ELF-1 (cell line): ENCODE results near the gene COL19A1.
"Not testable (repeated sequence)": the region's sequence is repeated elsewhere in the genome, so short reads cannot be mapped to it uniquely, and the experiment has no call there.

Experiments
- DNase-seq: peaks from one replicate; pipeline ENCODE4 v3.0.0-alpha.2; 2016; ENCODE audit warnings: low read depth, low spot score

COL19A1 gene

DNA sequence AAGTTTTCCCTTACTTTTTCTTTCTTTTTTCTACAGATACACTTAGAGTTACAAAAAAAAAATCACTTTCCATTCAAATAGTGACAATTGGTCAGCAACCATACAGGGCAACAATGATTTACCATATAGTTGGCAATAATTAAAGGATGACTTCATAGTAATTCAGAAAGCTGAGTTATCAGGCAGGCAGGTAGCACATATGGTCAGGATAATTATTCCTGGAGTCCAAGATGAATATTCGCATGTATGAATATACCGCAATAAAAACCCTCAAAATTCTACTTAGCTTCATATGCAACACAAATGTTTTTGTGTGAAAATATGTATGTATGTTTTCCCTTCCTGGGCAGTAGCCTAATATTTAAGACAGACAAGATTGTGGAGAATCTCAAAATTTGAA is 34.5 kb downstream of the COL19A1 start:
- no peak for DNase-seq

DNA sequence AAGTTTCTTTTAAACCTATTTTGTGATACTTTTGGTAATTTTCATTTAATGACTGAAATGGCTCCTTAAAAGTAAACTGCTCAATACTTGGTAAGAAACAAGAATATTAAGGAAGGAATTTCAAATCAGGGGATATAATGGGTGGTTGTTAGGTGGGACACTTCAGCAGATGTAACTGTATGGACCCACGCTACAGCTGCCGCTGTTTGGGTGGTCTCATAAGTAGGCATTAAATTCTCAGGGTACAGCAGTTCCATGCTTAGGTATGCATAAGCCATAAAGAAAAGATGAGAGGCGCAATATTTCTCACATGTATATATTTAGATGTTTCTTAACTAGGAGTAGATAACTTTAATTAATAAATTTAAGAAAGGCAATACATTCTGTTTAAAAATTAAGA is 35.0 kb downstream of the COL19A1 start:
- no peak for DNase-seq

DNA sequence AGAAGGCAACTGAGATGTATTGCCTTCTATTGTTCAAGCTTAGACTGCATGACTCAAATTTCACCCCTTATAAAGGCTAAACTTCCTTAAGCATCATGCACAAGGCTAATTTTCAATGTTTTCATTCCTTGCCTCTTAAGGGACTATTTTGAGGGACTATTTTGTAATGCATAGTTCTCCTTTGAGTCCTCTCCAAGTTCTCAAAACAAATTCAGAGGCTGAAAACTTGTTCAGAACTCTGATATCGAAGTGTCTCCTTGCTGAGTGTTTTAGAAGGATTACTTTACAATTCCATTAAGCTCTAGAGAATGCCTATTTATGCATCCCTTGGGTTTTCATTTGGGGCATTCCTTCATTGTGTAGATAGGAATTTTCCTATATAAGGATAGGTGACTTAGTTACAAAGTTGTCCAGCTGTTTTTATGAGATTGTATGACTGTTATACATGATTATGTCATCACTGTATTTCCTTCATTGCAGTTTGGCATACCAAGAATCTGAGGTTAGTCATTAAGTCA is 41.7 kb downstream of the COL19A1 start:
- no peak for DNase-seq

DNA sequence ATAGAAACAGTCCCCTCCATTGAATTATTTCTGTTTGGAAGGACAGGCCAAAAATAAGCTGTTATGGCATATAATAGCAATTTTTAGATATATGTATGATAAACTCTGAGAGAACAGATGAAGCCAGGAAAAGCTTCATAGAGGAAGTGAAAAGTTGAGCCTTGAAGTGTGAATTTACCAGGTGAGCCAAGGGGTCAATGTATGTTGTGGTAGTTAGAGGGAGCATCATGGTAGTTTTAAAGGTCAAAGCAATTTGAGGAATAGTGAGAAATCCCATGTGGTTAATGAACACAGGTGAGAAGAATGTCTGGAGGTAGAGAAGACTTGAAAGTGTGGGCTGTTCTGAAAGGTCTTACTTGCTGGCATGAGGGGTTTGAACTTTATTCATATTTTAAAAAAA is 47.0 kb downstream of the COL19A1 start:
- DNase-seq, result no peak

DNA sequence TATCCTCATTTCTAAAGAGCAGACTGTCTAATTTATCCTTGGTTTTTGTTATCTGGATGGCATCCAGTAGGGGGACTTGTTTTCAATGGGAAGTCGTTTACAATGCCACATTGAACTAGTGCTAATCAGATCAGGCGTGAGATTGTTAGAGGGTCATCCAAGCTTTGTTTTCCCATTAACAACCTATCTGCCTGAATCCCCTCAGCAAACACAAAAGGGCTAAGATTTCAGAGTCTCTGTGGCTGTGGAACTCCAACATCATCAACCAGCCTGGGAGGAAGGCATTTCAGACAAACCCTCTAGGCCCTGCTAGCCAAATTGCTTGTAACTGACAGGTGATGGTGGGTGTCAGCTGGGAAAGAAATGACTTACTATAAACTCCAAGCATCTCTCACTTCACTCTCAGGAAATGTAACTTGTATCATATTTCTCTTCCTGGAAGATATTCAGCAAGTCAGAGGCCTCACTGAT is 47.7 kb downstream of the COL19A1 start:
- peak; percentile 17 for DNase-seq

DNA sequence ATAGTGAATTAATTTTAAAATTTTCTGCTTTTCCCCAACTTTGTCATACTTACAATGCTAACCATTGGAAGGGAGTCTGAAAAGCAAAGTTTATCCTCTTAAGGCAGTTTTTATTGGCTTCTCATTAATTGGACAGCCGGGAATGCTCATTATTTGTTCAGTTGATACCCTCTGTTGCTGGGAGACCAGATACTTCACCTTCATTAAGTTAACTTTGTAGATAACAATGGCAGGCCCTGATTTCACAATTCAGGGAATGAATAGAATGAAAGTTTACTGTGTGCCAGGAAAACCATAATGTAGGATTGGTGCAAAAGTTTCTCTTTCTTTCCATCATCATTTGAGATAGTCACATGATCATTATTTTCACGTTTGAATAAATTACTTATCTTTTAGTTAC is 49.0 kb downstream of the COL19A1 start:
- no peak for DNase-seq

DNA sequence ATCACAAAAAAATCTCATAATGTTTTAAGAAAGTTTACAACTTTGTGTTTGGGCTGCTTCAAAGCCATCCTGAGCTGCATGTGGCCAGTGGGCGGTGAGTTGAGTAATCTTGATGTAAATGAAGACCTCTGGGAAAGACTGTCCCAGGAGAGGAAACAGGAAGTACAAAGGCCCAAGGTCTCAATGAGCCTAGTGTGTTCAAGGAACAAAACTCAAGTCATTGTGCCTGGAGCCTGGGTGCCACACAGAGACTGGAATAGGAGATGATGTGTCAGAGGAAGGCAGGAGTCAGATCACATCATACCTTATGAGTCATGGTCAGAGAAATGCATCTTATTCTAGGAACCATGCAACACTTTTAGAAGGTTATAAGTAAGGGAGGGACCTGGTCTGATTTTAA is 51.5 kb downstream of the COL19A1 start:
- DNase-seq, result no peak

DNA sequence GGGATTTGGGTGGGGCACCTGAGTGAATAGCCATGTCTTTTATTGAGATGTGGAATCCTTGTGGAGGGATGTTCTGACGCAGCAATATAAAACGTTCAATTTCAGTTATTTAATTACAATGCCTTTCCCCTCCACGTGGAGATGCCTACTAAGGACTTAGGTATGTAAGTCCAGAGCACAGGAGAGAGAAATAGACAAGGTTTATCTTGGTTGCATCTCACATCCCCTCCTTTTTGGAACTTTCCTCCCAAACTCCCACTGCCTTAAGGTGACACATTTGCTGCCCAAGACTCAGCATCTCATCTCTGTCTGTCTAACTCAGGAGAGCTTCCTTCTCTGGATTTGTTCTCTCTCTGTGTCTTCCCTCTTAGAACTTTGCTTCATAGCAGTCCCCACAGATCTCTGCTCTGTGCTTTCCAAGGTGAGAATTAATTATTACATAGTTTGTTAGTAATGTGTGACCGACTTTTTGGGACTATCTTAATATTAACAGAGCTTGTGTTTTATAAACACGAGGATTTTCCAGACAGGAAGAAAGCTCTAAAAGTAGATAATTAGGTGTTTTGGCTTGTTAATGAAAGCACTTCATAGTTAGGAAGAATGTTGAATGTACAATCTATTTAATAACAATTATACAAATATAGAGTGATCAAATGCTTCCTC is 52.6 kb downstream of the COL19A1 start:
- no peak for DNase-seq

DNA sequence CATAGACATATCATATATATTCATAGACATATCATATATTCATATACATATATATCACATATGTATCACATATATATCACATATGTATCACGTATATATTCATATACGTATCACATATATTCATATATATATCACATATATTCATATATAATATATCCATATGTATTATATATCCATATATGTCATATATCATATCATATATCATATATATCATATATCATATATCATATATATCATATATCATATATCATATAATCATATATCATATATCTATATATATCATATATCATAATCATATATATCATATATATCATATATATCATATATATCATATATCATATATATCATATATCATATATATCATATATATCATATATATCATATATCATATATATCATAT is 54.7 kb downstream of the COL19A1 start:
- not testable (repeated sequence) for DNase-seq

DNA sequence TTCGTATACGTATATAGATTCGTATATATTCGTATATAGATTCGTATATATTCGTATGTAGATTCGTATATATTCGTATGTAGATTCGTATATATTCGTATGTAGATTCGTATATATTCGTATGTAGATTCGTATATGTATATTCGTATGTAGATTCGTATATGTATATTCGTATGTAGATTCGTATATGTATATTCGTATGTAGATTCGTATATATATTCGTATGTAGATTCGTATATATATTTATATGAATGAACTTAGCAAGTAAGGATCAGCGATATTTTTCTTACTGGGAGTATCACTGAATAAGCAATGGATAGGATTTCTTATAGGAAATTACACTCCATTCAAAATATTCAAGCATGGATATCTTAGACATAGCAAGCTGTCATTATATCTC is 55.3 kb downstream of the COL19A1 start:
- not testable (repeated sequence) for DNase-seq

DNA sequence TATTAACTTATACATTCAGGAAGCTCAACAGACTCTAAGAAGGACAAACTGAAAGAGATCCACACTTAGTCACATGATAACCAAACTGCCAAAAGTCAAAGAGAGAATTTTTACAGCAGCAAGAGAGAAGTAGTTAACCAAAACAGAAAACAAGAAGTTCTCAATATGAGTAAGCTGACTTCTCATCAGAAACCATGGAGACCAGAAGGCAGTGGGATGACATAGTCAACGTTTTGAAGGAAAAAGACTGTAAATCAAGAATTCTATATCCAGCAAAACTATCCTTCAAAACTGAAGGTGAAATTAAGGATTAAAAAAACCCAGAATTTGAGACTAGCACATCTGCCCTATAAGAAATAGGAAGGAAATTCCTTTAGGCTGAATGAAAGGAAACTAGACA is 60.4 kb downstream of the COL19A1 start:
- DNase-seq, result no peak

DNA sequence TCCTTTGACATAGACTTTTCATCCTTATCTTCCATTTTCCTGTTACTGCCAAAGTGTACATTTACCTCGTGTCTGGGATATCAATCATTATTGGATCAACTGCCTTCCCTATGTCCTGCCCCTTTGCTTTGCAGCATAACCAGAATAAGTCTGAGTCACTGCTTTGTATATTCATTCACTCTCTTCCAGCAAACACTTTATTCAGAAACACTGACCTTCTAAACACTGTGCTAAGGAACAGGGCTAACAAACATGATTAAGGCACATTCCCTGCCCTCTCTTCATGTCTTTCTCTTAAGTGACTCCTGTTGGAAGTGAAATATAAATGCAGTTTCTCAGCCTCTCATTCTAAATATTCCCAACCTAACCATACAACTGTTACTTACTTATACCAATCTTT is 66.9 kb downstream of the COL19A1 start:
- no peak for DNase-seq

DNA sequence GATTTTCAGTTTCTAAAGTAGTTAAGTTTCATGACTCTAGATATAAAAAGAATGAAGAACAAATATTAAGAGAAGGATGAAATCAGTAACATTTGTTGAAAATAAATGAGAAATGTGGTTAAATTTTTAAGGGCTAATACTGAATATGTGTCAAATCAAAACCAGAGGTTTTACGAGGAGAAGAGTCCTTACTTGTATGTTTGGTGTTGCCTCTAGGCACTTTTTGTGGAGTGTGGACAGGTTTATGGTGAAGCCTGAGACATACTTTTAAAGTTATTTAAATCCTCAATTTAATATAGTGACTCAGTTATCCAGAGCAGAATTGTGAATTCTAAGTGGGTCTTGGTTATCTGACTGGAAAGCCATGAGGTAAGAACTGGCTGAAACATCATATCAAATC is 68.7 kb downstream of the COL19A1 start:
- no peak for DNase-seq

DNA sequence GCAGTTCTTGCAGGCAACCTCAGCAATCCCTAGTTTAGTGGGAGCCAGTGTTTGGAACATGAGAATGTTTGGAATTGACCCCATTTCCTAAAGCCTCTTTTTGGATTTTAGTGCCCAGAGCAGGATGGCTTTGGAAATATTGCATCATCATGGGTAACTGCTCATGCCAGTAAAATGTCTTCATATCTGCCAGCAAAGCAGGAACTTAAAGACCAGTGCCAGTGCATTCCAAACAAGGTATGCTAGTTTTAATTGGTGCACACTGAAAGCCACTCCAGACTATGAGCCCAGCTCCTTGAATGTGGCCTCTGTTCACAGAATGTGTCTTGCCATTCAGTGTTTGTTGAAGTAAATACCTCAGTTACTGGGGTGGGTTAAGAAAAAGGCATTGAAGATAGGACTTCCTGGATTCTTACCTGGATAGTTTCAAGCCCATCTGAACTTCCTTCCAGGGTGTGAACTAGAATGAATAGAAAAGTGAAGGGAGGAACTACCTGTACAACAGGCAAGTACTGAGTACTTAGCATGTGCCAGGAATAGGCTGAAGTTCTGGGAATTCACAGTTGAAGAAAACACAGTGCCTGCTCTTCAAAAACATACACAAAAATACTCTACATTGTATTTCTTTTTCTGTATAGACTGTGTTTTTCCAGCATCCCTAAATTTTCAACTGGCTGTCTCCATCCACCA is 70.5 kb downstream of the COL19A1 start:
- DNase-seq, result no peak

DNA sequence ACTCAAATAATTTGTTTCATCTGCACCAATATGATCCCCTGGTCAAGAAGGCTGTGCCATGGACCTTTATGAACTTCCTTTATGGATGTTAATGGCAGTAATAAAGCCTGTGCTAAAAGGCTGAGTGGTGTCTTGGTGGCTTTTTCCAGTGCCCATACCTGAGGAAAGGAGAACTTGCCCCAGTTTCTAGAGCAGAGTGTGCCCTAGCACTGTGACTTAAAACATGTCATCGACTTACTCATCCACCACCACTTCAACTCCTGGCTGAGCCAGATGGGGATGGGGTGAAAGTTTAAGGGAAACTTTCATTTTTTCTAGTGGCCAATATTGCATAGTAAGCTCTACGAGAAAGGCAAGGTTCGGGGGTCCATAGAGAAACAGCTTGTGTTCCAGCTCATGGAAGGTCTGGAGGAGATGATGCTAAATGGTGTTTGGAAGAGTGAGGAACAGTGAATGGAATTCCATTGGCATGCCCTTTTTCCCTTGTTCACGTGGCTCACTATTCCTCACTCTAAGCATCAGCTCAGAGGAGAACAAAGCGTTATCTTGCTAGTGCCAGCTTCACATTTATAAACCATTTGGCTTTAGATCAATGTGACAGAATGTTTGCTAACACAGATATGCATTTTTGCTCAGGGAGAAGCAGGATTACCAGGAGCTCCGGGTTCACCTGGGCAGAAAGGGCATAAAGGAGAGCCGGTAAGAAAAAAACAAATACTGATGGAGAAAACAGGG is 71.2 kb downstream of the COL19A1 start:
- DNase-seq, result no peak

DNA sequence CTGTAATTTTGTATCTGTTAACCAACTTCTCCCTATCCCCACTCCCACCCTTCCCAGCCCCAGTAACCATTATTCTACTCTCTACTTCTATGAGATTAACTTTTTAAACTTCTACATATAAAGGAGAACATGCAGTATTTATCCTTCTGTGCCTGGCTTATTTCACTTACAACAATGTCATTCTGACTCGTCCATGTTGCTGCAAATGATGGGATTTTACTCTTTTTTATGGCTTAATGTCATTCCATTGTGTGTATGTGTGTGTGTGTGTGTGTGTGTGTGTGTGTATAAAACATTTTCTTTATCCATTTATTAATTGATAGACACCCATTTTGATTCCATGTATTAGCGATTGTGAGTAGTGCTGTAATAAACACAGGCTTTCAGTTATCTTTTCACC is 76.1 kb downstream of the COL19A1 start:
- DNase-seq, result no peak

DNA sequence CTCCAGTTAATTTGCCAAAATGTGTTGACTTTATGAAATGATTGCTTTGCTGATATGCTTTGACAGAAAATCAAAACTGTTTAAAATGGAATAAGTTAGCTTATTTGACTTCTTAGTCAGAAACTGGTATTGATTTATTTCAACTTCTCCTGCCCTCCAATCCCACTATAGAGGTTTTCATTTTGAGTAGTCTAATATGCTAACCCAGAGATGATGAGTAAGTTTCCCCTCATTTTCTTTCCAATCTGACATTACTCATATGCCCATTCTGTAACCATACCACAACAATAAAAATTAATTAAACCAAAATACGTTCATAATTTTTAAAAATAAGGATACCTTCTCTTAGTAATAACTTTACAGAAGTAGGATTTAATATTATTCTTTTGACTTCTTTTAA is 78.8 kb downstream of the COL19A1 start:
- DNase-seq, result no peak

DNA sequence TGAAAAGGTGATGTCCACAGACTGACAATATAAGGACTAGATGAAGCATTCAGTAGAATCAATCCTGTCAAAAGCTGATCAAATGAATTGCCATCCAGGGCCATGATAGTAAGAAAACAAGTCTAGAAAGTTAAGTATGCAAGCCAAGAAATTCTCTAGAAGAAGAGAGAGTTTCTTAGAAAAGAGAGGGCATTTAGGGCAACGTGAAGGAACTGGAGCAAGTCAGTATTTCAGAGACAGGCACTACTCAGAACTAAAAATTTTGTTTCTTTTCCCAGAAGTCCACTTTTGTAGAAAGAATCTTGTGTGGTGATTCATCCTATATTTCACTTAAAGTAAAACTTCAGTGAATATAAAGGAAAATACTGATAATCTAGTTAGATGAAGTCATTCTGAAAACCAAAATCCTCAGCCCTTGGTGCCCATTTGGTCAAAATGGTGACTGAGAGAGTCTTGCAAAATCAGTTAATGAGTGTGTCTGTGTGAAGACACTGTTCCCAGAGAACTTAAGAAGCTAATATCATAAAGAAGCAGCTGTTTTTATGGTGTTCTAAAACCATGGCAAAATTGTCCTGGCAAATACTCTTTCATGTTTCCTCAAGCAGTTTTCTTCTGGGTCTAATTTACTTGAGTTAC is 82.2 kb downstream of the COL19A1 start:
- DNase-seq, result no peak

DNA sequence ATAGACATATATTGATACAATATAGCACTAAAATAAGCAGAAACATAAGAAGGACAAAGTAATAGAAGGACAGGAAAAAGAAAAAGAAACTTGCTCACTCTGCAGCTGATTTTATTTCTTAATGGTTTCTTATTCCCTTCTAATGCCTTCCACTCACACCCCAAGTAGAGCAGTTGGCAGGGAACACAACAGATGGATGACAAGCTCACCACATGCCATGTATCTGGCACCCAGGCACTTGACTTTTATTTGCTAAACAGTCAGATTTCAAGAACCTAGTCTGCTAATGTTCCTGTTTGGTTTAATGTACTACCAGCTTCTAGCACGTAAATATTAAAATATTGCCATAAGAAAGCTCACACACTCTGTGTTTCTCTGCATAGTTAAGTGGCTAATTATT is 87.1 kb downstream of the COL19A1 start:
- DNase-seq, result no peak

DNA sequence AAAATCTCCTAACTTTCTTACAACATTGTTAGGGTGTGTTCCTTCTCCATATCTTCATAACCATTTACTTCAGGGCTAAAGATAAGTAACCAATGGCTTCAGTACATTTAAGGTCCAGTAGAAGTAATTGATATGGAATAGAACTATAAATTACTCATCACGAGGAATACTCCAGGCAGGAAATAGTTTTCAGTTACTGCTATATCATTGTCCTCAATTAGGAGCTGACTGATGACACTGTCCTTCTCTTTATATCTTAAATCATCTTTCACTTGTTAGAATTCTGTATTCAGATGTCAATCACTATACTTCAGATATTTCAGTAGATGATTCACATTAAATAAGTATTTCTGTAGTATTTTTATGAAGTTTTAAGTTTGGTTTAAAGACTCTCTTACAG is 88.4 kb downstream of the COL19A1 start:
- DNase-seq, result no peak

DNA sequence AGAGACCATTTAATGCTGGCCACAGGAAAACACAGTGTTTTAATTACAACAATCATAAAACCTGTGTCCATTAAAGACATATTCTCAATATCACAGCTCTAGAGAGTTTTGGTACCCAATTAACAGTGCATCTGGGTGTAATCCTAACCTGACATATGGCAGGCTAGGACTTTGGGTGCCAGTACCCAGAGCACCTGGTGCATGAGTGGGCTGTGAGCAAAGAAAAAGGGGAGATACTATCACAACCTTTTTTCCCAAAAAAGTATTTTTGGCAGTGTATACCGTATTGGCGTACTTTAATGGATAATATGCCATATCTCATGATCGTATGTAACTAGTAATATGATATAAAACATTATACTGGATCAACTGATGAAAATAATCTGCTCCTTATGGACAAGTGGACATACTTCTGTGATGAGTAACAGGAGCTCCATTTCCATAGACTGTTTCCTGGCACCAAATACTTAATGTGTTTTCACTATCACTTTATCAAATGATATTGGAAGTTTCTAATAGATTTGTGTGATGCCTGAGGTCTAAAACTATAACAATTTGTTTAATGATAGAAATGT is 91.7 kb downstream of the COL19A1 start:
- no peak for DNase-seq

DNA sequence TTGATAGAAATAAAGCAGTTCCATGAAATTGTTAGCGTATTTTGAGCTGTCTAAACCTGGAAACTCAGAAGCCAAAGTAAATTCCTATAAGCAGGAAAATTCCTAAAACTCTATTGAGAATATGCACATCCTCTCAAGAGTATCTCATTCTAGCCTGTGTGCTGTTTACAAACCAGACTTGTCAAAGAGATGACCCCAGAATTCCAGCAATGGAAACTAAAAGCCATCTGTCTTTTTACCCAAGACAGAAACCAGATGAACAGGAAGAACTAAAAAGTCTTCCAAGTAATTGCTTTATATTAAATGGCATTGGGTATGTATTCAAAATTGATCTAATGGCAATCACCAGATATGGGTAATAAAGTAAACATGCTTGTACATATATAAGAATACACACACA is 92.6 kb downstream of the COL19A1 start:
- DNase-seq, result no peak
